GM23338 (cell line): ENCODE results near the gene SPATS2. TPM values are rescaled to one million over a fixed set of nuclear protein-coding genes. Genes with fewer than 3 reads are reported as not detected.

Experiments
- ATAC-seq: fragments of 200-7000 bp; cut with Tn5 transposase; 3 replicates; pipeline ENCODE4 v1.9.1; 2020
- DNase-seq: peaks from one replicate; pipeline ENCODE4 v3.0.0-alpha.2; 2015; ENCODE audit warnings: low spot score
- H2AFZ ChIP-seq: fragments of 200-600 bp; sonication (generic); 2 replicates; pipeline ENCODE4 v1.8.0; 2016; ENCODE audit warnings: antibody characterized with exemption, mild to moderate bottlenecking, moderate library complexity
- H3F3A ChIP-seq: fragments of 200-600 bp; sonication (generic); replicated peaks from 2 replicates; pipeline ENCODE4 v1.8.0; 2017; ENCODE audit warnings: antibody characterized with exemption, mixed run types, low read depth
- H3K27ac ChIP-seq: fragments of 200-600 bp; sonication (generic); 2 replicates; pipeline ENCODE4 v1.6.1; 2016; ENCODE audit warnings: low read depth
- H3K27me3 ChIP-seq: fragments of 200-600 bp; sonication (generic); 2 replicates; pipeline ENCODE4 v1.8.0; 2016; ENCODE audit warnings: mild to moderate bottlenecking, mixed run types, moderate library complexity; ENCODE audit not compliant: insufficient read depth
- H3K36me3 ChIP-seq: fragments of 200-600 bp; sonication (generic); 2 replicates; pipeline ENCODE4 v1.8.0; 2016; ENCODE audit warnings: mild to moderate bottlenecking; ENCODE audit not compliant: insufficient read depth
- H3K4me1 ChIP-seq: fragments of 200-600 bp; sonication (generic); 2 replicates; pipeline ENCODE4 v1.8.0; 2016; ENCODE audit warnings: mild to moderate bottlenecking, moderate library complexity; ENCODE audit not compliant: insufficient read depth
- H3K4me2 ChIP-seq: fragments of 200-600 bp; sonication (generic); 2 replicates; pipeline ENCODE4 v1.7.1; 2017; ENCODE audit warnings: mixed run types
- H3K4me3 ChIP-seq: fragments of 200-600 bp; sonication (generic); 2 replicates; pipeline ENCODE4 v1.6.1; 2016; ENCODE audit warnings: mixed run types
- H3K79me2 ChIP-seq: fragments of 200-600 bp; sonication (generic); replicated peaks from 2 replicates; pipeline ENCODE4 v1.8.0; 2017; ENCODE audit warnings: mild to moderate bottlenecking; ENCODE audit not compliant: insufficient read depth
- H3K9me2 ChIP-seq: fragments of 200-600 bp; sonication (generic); 2 replicates; pipeline ENCODE4 v1.8.0; 2017; ENCODE audit not compliant: insufficient read depth
- H4K20me1 ChIP-seq: fragments of 200-600 bp; sonication (generic); replicated peaks from 2 replicates; pipeline ENCODE4 v1.8.0; 2017; ENCODE audit warnings: mild to moderate bottlenecking; ENCODE audit not compliant: insufficient read depth
- H3K27ac Mint-ChIP-seq: 2 replicates; pipeline ENCODE4 v1.8.0; 2020; ENCODE audit warnings: inconsistent platforms, mild to moderate bottlenecking, moderate library complexity, mixed read lengths
- H3K27me3 Mint-ChIP-seq: 3 replicates; pipeline ENCODE4 v1.8.0; 2022; ENCODE audit warnings: low read depth, mild to moderate bottlenecking, moderate library complexity, mixed read lengths, inconsistent platforms; ENCODE audit not compliant: insufficient read depth, poor library complexity
- H3K36me3 Mint-ChIP-seq: 3 replicates; pipeline ENCODE4 v1.8.0; 2021; ENCODE audit warnings: low read depth, mild to moderate bottlenecking, inconsistent platforms, moderate library complexity, mixed read lengths
- H3K4me1 Mint-ChIP-seq: 3 replicates; pipeline ENCODE4 v1.8.0; 2020; ENCODE audit warnings: mild to moderate bottlenecking, inconsistent platforms, mixed read lengths
- H3K4me3 Mint-ChIP-seq: 3 replicates; pipeline ENCODE4 v1.8.0; 2021; ENCODE audit warnings: moderate library complexity, mild to moderate bottlenecking, inconsistent platforms, mixed read lengths
- H3K9me3 Mint-ChIP-seq: 3 replicates; pipeline ENCODE4 v1.8.0; 2020; ENCODE audit warnings: moderate library complexity, mild to moderate bottlenecking, inconsistent platforms, mixed read lengths
- CREB1 ChIP-seq: fragments of 250-450 bp; sonication (Bioruptor Pico); IDR thresholded peaks from 2 replicates; pipeline ENCODE4 v1.5.0; 2020; ENCODE audit warnings: low read depth, mild to moderate bottlenecking, moderate library complexity
- EZH2 ChIP-seq: fragments of 200-600 bp; sonication (generic); IDR thresholded peaks from one replicate; pipeline ENCODE4 v1.8.0; 2017; ENCODE audit warnings: antibody characterized with exemption, mild to moderate bottlenecking, low read depth; ENCODE audit not compliant: unreplicated experiment
- EZH2phosphoT487 ChIP-seq: fragments of 200-600 bp; sonication (generic); IDR thresholded peaks from one replicate; pipeline ENCODE4 v1.8.1; 2018; ENCODE audit warnings: antibody characterized with exemption; ENCODE audit not compliant: unreplicated experiment
- JUNB ChIP-seq: IDR thresholded peaks from one replicate; pipeline ENCODE4 v1.6.1; 2016; ENCODE audit warnings: antibody characterized with exemption; ENCODE audit not compliant: unreplicated experiment
- NANOG ChIP-seq: IDR thresholded peaks from 2 replicates; pipeline ENCODE4 v1.6.1; 2016; ENCODE audit warnings: antibody characterized with exemption, borderline replicate concordance
- POLR2AphosphoS5 ChIP-seq: IDR thresholded peaks from 2 replicates; pipeline ENCODE4 v1.6.1; 2016; ENCODE audit warnings: antibody characterized with exemption, low read depth
- ZNF114 ChIP-seq: fragments of 250-450 bp; sonication (Bioruptor Pico); IDR thresholded peaks from 2 replicates; pipeline ENCODE4 v1.5.0; 2020; ENCODE audit warnings: mild to moderate bottlenecking, moderate library complexity
- ZNF331 ChIP-seq: fragments of 250-450 bp; sonication (Bioruptor Pico); IDR thresholded peaks from 2 replicates; pipeline ENCODE4 v1.5.0; 2020; ENCODE audit warnings: low read depth, mild to moderate bottlenecking, moderate library complexity
- polyA plus RNA-seq: library from polyadenylated mRNA; unstranded; fragments of >200 nt; fragmentation: Nextera tagmentation; extraction: Ambion mirVana; gene quantifications from 2 replicates; pipeline ENCODE4 v1.2.1, GENCODE V29; 2016
- total RNA-seq: library from RNA; depleted of rRNA; stranded (reverse); fragments of >200 nt; shearing (Covaris generic); gene quantifications from 2 replicates; pipeline ENCODE4 v1.2.3, GENCODE V29; 2014
- TF ChIP-seq, protein P1 (sequence below), 2 experiments: fragments of 200-600 bp in 1 of 2; sonication (generic) in 1 of 2; conservative IDR thresholded peaks; 2 replicates each; pipeline versions ENCODE4 v1.5.1 to v1.6.1; 2016 to 2017; ENCODE audit warnings: antibody characterized with exemption in 2 of 2, low read depth in 2 of 2, mild to moderate bottlenecking in 2 of 2, moderate library complexity in 1 of 2
- TF ChIP-seq, protein P2 (sequence below): IDR thresholded peaks from one replicate; pipeline ENCODE4 v1.6.1; 2018; ENCODE audit warnings: antibody characterized with exemption; ENCODE audit not compliant: unreplicated experiment
- TF ChIP-seq, protein P3 (sequence below): fragments of 250-450 bp; sonication (Bioruptor Pico); IDR thresholded peaks from 2 replicates; pipeline ENCODE4 v1.5.0; 2020; ENCODE audit warnings: mild to moderate bottlenecking, moderate library complexity

SPATS2 gene
- total and polyA plus RNA-seq, 2 experiments from 2014 or later: 20.6 to 61.0 TPM

DNA sequence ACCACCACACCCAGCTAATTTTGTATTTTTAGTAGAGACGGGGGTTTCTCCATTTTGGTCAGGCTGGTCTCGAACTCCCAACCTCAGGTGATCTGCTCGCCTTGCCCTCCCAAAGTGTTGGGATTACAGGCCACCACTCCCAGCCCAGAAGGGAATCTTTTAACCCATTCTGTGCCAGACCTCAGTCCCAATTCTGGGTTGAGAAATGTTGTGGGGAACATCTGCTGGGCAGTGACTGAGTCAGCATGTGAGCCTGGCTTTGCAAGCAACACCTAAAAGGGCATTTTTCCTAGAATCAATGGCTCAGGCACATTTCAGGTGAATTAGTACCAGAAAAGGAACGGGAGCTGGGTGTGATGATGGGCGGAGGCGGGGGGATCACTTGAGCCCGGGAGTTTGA, 7.6 kb upstream of the SPATS2 start (continued):
- TF ChIP-seq EZH2phosphoT487: no peak
- TF ChIP-seq ZNF114: no peak
- TF ChIP-seq, protein P1, sequence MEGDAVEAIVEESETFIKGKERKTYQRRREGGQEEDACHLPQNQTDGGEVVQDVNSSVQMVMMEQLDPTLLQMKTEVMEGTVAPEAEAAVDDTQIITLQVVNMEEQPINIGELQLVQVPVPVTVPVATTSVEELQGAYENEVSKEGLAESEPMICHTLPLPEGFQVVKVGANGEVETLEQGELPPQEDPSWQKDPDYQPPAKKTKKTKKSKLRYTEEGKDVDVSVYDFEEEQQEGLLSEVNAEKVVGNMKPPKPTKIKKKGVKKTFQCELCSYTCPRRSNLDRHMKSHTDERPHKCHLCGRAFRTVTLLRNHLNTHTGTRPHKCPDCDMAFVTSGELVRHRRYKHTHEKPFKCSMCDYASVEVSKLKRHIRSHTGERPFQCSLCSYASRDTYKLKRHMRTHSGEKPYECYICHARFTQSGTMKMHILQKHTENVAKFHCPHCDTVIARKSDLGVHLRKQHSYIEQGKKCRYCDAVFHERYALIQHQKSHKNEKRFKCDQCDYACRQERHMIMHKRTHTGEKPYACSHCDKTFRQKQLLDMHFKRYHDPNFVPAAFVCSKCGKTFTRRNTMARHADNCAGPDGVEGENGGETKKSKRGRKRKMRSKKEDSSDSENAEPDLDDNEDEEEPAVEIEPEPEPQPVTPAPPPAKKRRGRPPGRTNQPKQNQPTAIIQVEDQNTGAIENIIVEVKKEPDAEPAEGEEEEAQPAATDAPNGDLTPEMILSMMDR (conservative IDR thresholded peaks at IDR 0.05; ENCODE audit: low read depth in 2 of 2): no peak
- no peak for TF ChIP-seq CREB1 (CRISPR knock-in tag)
- TF ChIP-seq ZNF331 (CRISPR knock-in tag): no peak
- TF ChIP-seq, protein P2, sequence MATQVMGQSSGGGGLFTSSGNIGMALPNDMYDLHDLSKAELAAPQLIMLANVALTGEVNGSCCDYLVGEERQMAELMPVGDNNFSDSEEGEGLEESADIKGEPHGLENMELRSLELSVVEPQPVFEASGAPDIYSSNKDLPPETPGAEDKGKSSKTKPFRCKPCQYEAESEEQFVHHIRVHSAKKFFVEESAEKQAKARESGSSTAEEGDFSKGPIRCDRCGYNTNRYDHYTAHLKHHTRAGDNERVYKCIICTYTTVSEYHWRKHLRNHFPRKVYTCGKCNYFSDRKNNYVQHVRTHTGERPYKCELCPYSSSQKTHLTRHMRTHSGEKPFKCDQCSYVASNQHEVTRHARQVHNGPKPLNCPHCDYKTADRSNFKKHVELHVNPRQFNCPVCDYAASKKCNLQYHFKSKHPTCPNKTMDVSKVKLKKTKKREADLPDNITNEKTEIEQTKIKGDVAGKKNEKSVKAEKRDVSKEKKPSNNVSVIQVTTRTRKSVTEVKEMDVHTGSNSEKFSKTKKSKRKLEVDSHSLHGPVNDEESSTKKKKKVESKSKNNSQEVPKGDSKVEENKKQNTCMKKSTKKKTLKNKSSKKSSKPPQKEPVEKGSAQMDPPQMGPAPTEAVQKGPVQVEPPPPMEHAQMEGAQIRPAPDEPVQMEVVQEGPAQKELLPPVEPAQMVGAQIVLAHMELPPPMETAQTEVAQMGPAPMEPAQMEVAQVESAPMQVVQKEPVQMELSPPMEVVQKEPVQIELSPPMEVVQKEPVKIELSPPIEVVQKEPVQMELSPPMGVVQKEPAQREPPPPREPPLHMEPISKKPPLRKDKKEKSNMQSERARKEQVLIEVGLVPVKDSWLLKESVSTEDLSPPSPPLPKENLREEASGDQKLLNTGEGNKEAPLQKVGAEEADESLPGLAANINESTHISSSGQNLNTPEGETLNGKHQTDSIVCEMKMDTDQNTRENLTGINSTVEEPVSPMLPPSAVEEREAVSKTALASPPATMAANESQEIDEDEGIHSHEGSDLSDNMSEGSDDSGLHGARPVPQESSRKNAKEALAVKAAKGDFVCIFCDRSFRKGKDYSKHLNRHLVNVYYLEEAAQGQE: no peak

DNA sequence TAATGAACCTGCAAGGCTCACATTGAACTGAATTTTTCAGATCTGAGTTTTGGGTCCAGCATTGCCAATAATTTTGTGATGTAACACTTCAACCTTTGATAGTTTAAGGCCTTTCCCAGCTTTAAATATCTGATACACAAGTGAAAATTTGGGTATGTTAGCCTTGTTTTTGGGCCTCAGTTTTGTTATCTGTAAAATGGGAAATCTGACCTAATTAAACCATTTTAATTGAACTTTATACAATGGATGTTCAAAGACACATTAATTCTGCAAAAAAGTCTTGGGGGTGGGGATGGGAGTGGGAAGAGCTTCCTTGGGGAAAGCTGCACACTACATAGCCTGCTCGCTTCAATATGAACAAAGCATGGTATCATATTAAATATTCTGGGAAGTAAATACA, 5.2 kb upstream of the SPATS2 start:
- Mint-ChIP-seq H3K9me3 (no peaks in the 10 kb centered on the region), H3K4me1 (peaks cover 5% of the 10 kb centered on the region; the same call in 2 of the 3 replicates), H3K36me3 (no peaks in the 10 kb centered on the region), H3K27ac (no peak overlapping the region), H3K4me3 (no peak overlapping the region), H3K27me3 (peaks cover 17% of the 10 kb centered on the region)
- H3K4me3 ChIP-seq: no peak overlapping the region
- no peak overlapping the region for H3K27ac ChIP-seq
- H3K4me2 ChIP-seq: no peak overlapping the region
- H2AFZ ChIP-seq: no peak overlapping the region
- H4K20me1 ChIP-seq: no peaks in the 10 kb centered on the region
- H3K27me3 ChIP-seq: peaks cover 19% of the 10 kb centered on the region
- ATAC-seq: no peak
- no peaks in the 10 kb centered on the region for H3K36me3 ChIP-seq
- DNase-seq: no peak
- no peaks in the 10 kb centered on the region for H3K79me2 ChIP-seq
- H3K9me2 ChIP-seq: no peaks in the 10 kb centered on the region
- peaks cover 6% of the 10 kb centered on the region; the same call in 1 of the 2 replicates for H3F3A ChIP-seq
- no peaks in the 10 kb centered on the region for H3K4me1 ChIP-seq
- TF ChIP-seq EZH2phosphoT487 (no peak), ZNF114 (no peak), JUNB (no peak), POLR2AphosphoS5 (no peak), EZH2 (no peak), ZNF331 (CRISPR knock-in tag) (no peak), NANOG (no peak)
- TF ChIP-seq, protein P3, sequence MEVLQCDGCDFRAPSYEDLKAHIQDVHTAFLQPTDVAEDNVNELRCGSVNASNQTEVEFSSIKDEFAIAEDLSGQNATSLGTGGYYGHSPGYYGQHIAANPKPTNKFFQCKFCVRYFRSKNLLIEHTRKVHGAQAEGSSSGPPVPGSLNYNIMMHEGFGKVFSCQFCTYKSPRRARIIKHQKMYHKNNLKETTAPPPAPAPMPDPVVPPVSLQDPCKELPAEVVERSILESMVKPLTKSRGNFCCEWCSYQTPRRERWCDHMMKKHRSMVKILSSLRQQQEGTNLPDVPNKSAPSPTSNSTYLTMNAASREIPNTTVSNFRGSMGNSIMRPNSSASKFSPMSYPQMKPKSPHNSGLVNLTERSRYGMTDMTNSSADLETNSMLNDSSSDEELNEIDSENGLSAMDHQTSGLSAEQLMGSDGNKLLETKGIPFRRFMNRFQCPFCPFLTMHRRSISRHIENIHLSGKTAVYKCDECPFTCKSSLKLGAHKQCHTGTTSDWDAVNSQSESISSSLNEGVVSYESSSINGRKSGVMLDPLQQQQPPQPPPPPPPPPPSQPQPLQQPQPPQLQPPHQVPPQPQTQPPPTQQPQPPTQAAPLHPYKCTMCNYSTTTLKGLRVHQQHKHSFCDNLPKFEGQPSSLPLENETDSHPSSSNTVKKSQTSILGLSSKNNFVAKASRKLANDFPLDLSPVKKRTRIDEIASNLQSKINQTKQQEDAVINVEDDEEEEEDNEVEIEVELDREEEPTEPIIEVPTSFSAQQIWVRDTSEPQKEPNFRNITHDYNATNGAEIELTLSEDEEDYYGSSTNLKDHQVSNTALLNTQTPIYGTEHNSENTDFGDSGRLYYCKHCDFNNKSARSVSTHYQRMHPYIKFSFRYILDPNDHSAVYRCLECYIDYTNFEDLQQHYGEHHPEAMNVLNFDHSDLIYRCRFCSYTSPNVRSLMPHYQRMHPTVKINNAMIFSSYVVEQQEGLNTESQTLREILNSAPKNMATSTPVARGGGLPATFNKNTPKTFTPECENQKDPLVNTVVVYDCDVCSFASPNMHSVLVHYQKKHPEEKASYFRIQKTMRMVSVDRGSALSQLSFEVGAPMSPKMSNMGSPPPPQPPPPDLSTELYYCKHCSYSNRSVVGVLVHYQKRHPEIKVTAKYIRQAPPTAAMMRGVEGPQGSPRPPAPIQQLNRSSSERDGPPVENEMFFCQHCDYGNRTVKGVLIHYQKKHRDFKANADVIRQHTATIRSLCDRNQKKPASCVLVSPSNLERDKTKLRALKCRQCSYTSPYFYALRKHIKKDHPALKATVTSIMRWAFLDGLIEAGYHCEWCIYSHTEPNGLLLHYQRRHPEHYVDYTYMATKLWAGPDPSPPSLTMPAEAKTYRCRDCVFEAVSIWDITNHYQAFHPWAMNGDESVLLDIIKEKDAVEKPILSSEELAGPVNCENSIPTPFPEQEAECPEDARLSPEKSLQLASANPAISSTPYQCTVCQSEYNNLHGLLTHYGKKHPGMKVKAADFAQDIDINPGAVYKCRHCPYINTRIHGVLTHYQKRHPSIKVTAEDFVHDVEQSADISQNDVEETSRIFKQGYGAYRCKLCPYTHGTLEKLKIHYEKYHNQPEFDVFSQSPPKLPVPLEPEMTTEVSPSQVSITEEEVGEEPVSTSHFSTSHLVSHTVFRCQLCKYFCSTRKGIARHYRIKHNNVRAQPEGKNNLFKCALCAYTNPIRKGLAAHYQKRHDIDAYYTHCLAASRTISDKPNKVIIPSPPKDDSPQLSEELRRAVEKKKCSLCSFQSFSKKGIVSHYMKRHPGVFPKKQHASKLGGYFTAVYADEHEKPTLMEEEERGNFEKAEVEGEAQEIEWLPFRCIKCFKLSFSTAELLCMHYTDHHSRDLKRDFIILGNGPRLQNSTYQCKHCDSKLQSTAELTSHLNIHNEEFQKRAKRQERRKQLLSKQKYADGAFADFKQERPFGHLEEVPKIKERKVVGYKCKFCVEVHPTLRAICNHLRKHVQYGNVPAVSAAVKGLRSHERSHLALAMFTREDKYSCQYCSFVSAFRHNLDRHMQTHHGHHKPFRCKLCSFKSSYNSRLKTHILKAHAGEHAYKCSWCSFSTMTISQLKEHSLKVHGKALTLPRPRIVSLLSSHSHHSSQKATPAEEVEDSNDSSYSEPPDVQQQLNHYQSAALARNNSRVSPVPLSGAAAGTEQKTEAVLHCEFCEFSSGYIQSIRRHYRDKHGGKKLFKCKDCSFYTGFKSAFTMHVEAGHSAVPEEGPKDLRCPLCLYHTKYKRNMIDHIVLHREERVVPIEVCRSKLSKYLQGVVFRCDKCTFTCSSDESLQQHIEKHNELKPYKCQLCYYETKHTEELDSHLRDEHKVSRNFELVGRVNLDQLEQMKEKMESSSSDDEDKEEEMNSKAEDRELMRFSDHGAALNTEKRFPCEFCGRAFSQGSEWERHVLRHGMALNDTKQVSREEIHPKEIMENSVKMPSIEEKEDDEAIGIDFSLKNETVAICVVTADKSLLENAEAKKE (CRISPR knock-in tag): no peak
